GM12878 (cell line): ENCODE results near the gene GRIK4. TPM values are rescaled to one million over a fixed set of nuclear protein-coding genes. Genes with fewer than 3 reads are reported as not detected.

ENCODE experiments used
- BCL11A ChIP-seq: IDR thresholded peaks from 2 replicates; pipeline ENCODE4 v1.6.1; 2011; ENCODE audit warnings: low read depth, low read length
- BHLHE40 ChIP-seq, 2 experiments: fragments of 450-650 bp in 1 of 2; IDR thresholded peaks; 2 replicates each; pipeline ENCODE4 v1.6.1; 2011 to 2017; ENCODE audit warnings: low read depth in 2 of 2, borderline replicate concordance in 1 of 2, improper control_type of control experiment in 1 of 2, low read length in 1 of 2, mild to moderate bottlenecking in 1 of 2
- CBFB ChIP-seq: IDR thresholded peaks from 2 replicates; pipeline ENCODE4 v1.6.1; 2016; ENCODE audit warnings: antibody characterized with exemption, low read depth
- POU2F2 ChIP-seq: IDR thresholded peaks from 3 replicates; pipeline ENCODE4 v1.6.1; 2011; ENCODE audit warnings: low read depth, mild to moderate bottlenecking, low read length, borderline replicate concordance
- SPI1 ChIP-seq: IDR thresholded peaks from 2 replicates; pipeline ENCODE4 v1.6.1; 2011; ENCODE audit warnings: low read depth, mild to moderate bottlenecking, low read length, moderate library complexity, borderline replicate concordance; ENCODE audit not compliant: insufficient read depth
- TARDBP ChIP-seq: IDR thresholded peaks from 2 replicates; pipeline ENCODE4 v1.6.1; 2016; ENCODE audit warnings: borderline replicate concordance
- TBL1XR1 ChIP-seq: IDR thresholded peaks from 2 replicates; pipeline ENCODE4 v1.6.1; 2012; ENCODE audit warnings: low read depth, low read length, improper control_type of control experiment
- TCF12 ChIP-seq: IDR thresholded peaks from 2 replicates; pipeline ENCODE4 v1.6.1; 2011; ENCODE audit warnings: low read depth, mild to moderate bottlenecking, low read length
- ZBED1 ChIP-seq: IDR thresholded peaks from 2 replicates; pipeline ENCODE4 v1.6.1; 2016; ENCODE audit warnings: borderline replicate concordance
- ZNF24 ChIP-seq: fragments of 450-650 bp; IDR thresholded peaks from 2 replicates; pipeline ENCODE4 v1.6.1; 2017; ENCODE audit warnings: antibody characterized with exemption, mild to moderate bottlenecking
- polyA plus RNA-seq, 11 experiments: library from polyadenylated mRNA; depleted of rRNA in 4 of 11; unstranded in 6 of 11; stranded (reverse) in 5 of 11; fragments of >200 nt; fragmentation: Nextera tagmentation in 4 of 11; fragmentation: Illumina TruSeq in 1 of 11; extraction: Ambion mirVana in 4 of 11; extraction: Trizol in 1 of 11; gene quantifications; 1 replicate in 1 of 11; 2 replicates in 10 of 11; pipeline versions ENCODE4 v1.2.1 to v1.2.3, GENCODE V29; 2011 to 2016; ENCODE audit warnings: inconsistent platforms in 2 of 11, missing spikeins in 2 of 11, low read depth in 1 of 11
- total RNA-seq, 4 experiments: library from RNA; depleted of rRNA in 3 of 4; stranded (reverse); fragments of >200 nt in 3 of 4; fragmentation: Illumina TruSeq in 1 of 4; extraction: Trizol in 1 of 4; gene quantifications; 2 replicates each; pipeline versions ENCODE4 v1.2.1 to v1.2.3, GENCODE V29; 2013 to 2021
- TF ChIP-seq, protein P1 (sequence below): fragments of 450-650 bp; IDR thresholded peaks from 2 replicates; pipeline ENCODE4 v1.6.1; 2017; ENCODE audit warnings: mild to moderate bottlenecking, low read depth, inconsistent platforms; ENCODE audit not compliant: poor library complexity, severe bottlenecking
- TF ChIP-seq, protein P2 (sequence below): IDR thresholded peaks from 2 replicates; pipeline ENCODE4 v1.6.1; 2012; ENCODE audit warnings: low read depth, low read length, improper control_type of control experiment
- TF ChIP-seq, protein P3 (sequence below): IDR thresholded peaks from 2 replicates; pipeline ENCODE4 v1.6.1; 2011; ENCODE audit warnings: borderline replicate concordance, low read depth, mild to moderate bottlenecking, moderate library complexity, low read length; ENCODE audit not compliant: insufficient read depth, poor library complexity, severe bottlenecking
- TF ChIP-seq, protein P4 (sequence below): IDR thresholded peaks from 2 replicates; pipeline ENCODE4 v1.6.1; 2011; ENCODE audit warnings: borderline replicate concordance, low read depth, mild to moderate bottlenecking, moderate library complexity, mixed read lengths, low read length; ENCODE audit not compliant: insufficient read depth; ENCODE audit errors: extremely low read length

Gene GRIK4
- total and polyA plus RNA-seq, 10 of the 15 experiments (the other 5 are each of a cell fraction or from before 2014, with no cell fraction given): 0.33 to 3.6 (median 0.72) TPM

DNA sequence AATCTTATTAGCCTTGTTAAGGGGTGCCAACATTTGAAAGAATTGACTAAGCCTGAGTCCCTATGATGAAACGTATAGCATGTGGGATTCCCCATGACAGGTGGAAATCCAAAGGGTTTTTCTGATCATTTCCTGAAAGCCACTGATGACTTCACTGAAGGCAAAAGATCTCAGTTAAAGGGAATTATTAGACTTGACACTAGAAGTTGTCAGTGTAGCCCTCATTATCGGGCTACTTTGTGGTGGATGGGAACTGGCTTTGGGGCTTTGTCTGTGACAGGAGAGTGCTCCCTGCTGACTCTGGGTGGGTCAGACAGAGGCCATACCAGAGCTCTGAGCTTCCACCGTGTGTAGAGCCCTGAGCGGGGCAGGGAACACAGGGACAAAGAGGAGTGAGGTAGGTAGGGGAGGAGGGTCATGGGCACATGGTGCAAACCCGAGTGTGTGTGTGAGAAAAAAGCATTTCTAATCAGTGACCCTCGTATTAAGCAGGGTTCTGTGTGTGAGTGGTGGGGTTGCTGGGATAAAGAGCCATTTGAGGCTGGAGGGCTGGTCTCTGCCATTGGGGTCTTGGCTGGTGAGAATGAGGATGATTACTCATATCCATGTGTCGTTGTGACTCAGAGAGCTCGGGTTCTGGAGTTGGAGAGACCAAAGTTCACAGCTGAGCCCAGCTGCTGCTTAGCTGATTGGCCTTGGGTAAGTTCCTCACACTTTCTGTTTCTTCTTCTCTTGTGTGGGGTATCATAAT is 101.1 kb downstream of the GRIK4 start (continued):
- no peak; the same call in 1 of the 2 replicates for TF ChIP-seq CBFB
- TF ChIP-seq BHLHE40 (IDR thresholded peaks at IDR 0.05; ENCODE audit: borderline replicate concordance in 1 of 2, low read depth in 2 of 2, low read length in 1 of 2): peak; percentile 64 to 72; a peak in 3 of 4 replicates
- TF ChIP-seq ZBED1: no peak
- no peak for TF ChIP-seq TARDBP
- TF ChIP-seq, protein P1, sequence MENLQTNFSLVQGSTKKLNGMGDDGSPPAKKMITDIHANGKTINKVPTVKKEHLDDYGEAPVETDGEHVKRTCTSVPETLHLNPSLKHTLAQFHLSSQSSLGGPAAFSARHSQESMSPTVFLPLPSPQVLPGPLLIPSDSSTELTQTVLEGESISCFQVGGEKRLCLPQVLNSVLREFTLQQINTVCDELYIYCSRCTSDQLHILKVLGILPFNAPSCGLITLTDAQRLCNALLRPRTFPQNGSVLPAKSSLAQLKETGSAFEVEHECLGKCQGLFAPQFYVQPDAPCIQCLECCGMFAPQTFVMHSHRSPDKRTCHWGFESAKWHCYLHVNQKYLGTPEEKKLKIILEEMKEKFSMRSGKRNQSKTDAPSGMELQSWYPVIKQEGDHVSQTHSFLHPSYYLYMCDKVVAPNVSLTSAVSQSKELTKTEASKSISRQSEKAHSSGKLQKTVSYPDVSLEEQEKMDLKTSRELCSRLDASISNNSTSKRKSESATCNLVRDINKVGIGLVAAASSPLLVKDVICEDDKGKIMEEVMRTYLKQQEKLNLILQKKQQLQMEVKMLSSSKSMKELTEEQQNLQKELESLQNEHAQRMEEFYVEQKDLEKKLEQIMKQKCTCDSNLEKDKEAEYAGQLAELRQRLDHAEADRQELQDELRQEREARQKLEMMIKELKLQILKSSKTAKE: no peak
- TF ChIP-seq, protein P2, sequence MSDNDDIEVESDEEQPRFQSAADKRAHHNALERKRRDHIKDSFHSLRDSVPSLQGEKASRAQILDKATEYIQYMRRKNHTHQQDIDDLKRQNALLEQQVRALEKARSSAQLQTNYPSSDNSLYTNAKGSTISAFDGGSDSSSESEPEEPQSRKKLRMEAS: 0 out of 2 replicates have a peak, but pooled peaks have one; percentile 40
- TF ChIP-seq ZNF24: peak; percentile 96
- TF ChIP-seq POU2F2: peak; percentile 54; the same call in 1 of the 3 replicates
- peak; percentile 99 for TF ChIP-seq TCF12
- peak; percentile 88 for TF ChIP-seq BCL11A
- peak; percentile 13; the same call in 1 of the 2 replicates for TF ChIP-seq TBL1XR1
- peak; percentile 57; the same call in 1 of the 2 replicates for TF ChIP-seq SPI1
- TF ChIP-seq, protein P3, sequence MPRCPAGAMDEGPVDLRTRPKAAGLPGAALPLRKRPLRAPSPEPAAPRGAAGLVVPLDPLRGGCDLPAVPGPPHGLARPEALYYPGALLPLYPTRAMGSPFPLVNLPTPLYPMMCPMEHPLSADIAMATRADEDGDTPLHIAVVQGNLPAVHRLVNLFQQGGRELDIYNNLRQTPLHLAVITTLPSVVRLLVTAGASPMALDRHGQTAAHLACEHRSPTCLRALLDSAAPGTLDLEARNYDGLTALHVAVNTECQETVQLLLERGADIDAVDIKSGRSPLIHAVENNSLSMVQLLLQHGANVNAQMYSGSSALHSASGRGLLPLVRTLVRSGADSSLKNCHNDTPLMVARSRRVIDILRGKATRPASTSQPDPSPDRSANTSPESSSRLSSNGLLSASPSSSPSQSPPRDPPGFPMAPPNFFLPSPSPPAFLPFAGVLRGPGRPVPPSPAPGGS: peak; percentile 39
- TF ChIP-seq, protein P4, sequence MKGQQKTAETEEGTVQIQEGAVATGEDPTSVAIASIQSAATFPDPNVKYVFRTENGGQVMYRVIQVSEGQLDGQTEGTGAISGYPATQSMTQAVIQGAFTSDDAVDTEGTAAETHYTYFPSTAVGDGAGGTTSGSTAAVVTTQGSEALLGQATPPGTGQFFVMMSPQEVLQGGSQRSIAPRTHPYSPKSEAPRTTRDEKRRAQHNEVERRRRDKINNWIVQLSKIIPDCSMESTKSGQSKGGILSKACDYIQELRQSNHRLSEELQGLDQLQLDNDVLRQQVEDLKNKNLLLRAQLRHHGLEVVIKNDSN: no peak
- TF ChIP-seq, all 136 proteins: peak for 55
